Measurements from ENCODE around the gene MRPL20. TPM values are rescaled to one million over a fixed set of nuclear protein-coding genes. Genes with fewer than 3 reads are reported as not detected.
"Not testable (repeated sequence)": the region's sequence is repeated elsewhere in the genome, so short reads cannot be mapped to it uniquely, and the experiment has no call there.

Gene MRPL20
- total RNA-seq, 4 donors from 2014 or later = 83.4 to 122 (median 106) TPM

DNA sequence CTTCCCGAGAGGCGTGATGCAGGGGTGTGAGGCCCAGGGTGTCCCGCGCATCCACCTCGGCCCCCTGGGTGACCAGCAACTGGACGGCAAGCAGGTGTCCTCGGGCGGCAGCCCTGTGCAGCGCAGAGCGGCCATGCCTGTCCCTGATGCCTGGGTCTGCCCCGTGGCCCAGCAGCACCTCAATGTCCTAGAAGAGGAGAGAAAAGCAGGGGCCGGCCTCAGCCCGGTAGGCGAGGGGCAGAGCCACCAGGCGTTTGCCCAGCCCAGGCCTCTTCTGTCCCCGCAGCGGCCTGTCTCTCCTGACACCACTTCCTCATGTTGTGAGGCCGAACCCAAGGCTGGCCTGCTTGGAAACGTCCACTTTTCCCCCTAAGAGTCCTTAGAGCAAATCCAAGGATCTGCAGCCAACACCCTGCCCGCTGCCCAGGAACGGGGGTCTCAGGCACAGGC, 12.3 kb upstream of the MRPL20 start:
- no peak for TF ChIP-seq POLR2A (IDR thresholded peaks at IDR 0.05)
- TF ChIP-seq, protein P1, sequence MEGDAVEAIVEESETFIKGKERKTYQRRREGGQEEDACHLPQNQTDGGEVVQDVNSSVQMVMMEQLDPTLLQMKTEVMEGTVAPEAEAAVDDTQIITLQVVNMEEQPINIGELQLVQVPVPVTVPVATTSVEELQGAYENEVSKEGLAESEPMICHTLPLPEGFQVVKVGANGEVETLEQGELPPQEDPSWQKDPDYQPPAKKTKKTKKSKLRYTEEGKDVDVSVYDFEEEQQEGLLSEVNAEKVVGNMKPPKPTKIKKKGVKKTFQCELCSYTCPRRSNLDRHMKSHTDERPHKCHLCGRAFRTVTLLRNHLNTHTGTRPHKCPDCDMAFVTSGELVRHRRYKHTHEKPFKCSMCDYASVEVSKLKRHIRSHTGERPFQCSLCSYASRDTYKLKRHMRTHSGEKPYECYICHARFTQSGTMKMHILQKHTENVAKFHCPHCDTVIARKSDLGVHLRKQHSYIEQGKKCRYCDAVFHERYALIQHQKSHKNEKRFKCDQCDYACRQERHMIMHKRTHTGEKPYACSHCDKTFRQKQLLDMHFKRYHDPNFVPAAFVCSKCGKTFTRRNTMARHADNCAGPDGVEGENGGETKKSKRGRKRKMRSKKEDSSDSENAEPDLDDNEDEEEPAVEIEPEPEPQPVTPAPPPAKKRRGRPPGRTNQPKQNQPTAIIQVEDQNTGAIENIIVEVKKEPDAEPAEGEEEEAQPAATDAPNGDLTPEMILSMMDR (IDR thresholded peaks at IDR 0.05) = no peak
- intact Hi-C loops (cut with DNase I; ENCODE audit: low total_unique reads) = no loop called here
- no peak overlapping the region for H3K4me3 ChIP-seq (ENCODE audit: low read depth, poor library complexity, severe bottlenecking)
- DNase-seq (ENCODE audit: low spot score in 2 of 2) = no peak
- WGBS, 2 donors = 81 to 82% methylated on average over 8 to 17 of the region's 21 CpGs

DNA sequence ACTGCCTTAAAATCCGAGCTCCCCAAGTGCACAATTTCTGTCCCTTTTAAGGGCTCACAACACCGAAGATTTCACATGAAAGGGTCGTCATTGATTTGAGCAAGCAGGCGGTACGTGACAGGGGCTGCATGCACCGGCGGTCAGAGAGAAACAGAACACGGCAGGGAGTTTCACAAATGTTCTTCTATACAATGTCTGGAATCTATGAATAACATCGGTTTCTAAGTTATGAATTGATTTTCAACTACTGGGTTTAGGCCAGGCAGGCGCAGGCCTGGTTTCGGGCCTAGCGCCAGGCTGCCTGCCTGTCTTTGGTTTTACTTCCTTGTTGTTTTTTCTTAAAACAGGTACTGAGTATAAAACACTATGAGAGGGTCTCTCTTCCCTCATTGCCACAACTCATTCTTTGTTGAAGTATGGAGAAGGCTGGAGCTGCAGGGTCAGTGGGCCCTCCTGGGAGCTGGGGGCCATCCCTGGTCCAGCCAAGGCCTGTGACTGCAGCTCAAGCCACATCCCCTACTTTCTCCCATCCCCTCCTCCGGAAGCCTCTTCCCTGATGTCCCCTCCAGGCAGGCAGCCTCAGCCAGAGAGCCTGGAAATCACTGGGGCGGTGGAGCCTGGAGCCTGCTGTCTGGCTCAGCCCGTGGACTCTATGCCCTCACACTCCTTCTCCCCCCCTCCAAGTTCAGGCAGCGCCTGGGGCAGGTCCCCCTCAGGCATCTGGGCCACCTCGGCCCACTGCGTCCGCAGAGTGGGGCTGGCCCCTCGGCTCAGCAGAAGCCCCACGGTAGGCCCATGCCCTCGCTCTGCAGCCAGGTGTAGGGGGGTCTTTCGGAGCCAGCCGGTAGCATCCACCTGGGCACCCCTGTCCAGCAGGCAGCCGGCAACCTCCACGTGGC, 11.6 kb upstream of the MRPL20 start:
- H3K4me3 ChIP-seq (ENCODE audit: low read depth, poor library complexity, severe bottlenecking) = no peak overlapping the region
- WGBS, 2 donors = 78 to 85% methylated on average over 22 to 24 of the region's 26 CpGs
- intact Hi-C loops (cut with DNase I; ENCODE audit: low total_unique reads) = no loop called here
- TF ChIP-seq, protein P1 (IDR thresholded peaks at IDR 0.05) = no peak
- no peak for TF ChIP-seq POLR2A (IDR thresholded peaks at IDR 0.05)
- DNase-seq (ENCODE audit: low spot score in 2 of 2) = no peak

DNA sequence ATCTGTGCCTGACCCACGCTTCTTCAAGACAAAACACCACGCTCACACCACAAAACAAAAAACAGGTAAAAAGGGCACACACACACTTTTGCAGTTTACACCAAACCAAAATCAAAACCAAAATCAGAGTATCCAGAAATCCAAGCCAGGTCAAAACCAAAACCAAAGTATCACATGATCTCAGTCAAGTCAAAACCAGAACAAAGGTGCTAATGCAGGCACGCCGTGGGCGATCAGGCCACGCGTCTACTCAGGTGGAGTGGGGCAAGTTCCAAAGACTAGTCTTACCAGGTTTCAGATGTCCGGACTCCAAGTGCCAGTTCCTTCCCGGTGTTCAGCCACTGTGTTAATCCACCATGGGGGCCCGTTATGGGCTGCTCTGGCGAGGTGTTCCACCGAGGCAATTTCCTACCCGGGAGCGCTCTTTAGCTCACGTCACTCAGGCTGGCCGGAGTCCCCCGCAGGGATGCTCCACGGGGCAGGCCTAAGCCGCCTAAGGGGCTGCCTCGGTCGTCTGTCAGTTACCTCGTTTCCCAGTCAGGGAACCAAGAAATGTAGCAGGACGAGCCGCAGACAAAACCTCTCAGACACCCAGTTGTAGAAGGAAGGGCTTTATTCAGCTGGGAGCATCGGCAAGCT, 10.9 kb upstream of the MRPL20 start:
- whole genome bisulfite sequencing, 2 donors = 73 to 74% methylated on average over 25 of the region's 25 CpGs
- H3K4me3 ChIP-seq (ENCODE audit: low read depth, poor library complexity, severe bottlenecking); DNase-seq (ENCODE audit: low spot score in 2 of 2); intact Hi-C loops (cut with DNase I; ENCODE audit: low total_unique reads): not testable (repeated sequence)

DNA sequence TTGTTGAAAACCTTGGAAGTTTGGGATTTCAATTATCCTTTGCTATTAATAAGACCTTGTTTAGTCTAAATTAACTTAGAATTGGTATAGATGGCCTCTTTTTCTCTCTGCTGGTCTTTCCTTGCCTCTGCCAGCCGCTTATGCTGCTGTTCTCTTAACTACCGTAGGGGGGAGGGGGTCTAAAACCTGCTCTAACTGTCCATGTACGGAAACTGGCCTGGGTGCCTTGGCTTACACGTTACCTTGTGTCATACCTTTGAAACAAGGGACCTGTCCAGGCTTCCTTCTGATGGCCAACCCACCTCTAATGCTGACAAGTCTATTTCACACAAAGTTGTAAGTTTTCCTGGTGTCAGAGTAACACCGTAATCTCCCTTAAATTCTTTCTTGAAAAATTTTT, 10.3 kb upstream of the MRPL20 start:
- WGBS, 2 donors = 77 to 81% methylated on average over 5 of the region's 5 CpGs
- H3K4me3 ChIP-seq (ENCODE audit: low read depth, poor library complexity, severe bottlenecking); intact Hi-C loops (cut with DNase I; ENCODE audit: low total_unique reads); DNase-seq (ENCODE audit: low spot score in 2 of 2): not testable (repeated sequence)

DNA sequence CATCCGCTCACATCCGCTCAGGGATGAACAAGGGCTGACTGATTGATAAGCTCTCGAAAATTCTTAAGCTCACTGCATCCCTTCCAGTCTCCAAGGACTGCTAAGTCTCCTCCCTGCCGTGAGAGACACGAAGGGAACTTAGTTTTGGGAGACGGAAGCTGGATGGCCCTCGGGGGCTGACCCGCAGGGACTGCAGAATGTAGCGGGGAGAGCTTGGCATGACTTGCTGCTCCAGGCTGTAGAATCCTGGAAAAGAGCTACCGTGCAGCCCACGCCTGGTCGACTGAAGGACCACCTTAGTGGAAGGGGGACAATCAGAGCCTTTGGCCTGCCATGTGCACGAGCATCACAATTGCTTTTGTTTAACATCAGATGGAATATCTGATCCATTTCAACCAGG, 8.7 kb upstream of the MRPL20 start:
- intact Hi-C loops (cut with DNase I; ENCODE audit: low total_unique reads) = no loop called here
- TF ChIP-seq POLR2A (IDR thresholded peaks at IDR 0.05) = no peak
- TF ChIP-seq, protein P1 (IDR thresholded peaks at IDR 0.05) = no peak
- no peak overlapping the region for H3K4me3 ChIP-seq (ENCODE audit: low read depth, poor library complexity, severe bottlenecking)
- WGBS, 2 donors = 78 to 80% methylated on average over 13 of the region's 13 CpGs
- DNase-seq (ENCODE audit: low spot score in 2 of 2) = no peak

DNA sequence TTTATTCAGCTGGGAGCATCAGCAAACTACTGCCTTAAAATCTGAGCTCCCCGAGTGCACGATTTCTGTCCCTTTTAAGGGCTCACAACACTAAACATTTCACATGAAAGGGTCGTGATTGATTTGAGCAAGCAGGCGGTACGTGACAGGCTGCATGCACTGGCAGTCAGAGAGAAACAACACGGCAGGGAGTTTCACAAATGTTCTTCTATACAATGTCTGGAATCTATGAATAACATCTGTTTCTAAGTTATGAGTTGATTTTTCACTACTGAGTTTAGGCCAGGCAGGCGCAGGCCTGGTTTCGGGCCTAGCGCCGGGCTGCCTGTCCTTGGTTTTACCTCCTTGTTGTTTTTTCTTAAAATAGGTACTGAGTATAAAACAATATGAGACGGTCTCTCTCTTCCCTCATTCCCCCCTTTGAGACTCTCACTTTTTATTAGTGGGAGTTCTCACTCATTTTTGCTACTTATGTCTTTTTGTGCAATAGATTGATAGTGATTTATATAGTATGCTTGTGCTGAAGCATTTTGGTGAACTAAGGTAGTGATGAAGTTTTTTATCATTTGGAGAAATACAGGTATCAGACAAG, 5.3 kb upstream of the MRPL20 start:
- H3K4me3 ChIP-seq (ENCODE audit: low read depth, poor library complexity, severe bottlenecking); DNase-seq (ENCODE audit: low spot score in 2 of 2); intact Hi-C loops (cut with DNase I; ENCODE audit: low total_unique reads): not testable (repeated sequence)
- WGBS, 2 donors = 72 to 84% methylated on average over 11 of the region's 11 CpGs

DNA sequence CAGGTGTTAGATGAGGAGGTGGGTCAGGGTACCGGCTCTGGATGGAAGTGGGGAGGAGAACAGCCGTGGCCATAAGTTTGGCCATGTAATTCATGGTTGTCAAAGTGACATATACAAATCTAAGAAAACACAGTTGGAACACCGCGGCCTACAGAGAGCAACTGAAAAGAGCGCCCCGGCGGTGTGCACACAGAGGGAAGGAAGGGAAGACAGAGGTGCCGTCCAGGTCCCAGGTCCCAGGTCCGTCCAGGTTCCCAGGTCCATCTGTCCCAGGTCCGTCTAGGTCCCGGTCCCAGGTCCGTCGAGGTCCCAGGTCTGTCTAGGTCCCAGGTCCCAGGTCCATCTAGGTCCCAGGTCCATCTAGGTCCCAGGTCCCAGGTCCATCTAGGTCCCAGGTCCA, 4.5 kb upstream of the MRPL20 start:
- intact Hi-C loops (cut with DNase I; ENCODE audit: low total_unique reads) = no loop called here
- TF ChIP-seq, protein P1 (IDR thresholded peaks at IDR 0.05) = no peak
- TF ChIP-seq POLR2A (IDR thresholded peaks at IDR 0.05) = no peak
- H3K4me3 ChIP-seq (ENCODE audit: low read depth, poor library complexity, severe bottlenecking) = no peak overlapping the region
- no peak for DNase-seq (ENCODE audit: low spot score in 2 of 2)
- WGBS, 2 donors = 97 to 98% methylated on average over 13 of the region's 13 CpGs

DNA sequence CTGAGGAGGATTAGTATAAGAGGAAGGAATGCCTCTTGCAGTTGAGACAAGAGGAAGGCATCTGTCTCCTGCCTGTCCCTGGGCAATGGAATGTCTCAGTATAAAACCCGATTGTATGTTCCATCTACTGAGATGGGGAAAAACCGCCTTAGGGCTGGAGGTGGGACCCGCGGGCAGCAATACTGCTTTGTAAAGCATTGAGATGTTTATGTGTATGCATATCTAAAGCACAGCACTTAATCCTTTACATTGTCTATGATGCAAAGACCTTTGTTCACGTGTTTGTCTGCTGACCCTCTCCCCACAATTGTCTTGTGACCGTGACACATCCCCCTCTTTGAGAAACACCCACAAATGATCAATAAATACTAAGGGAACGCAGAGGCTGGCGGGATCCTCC, 3.1 kb upstream of the MRPL20 start:
- DNase-seq (ENCODE audit: low spot score in 2 of 2); intact Hi-C loops (cut with DNase I; ENCODE audit: low total_unique reads); H3K4me3 ChIP-seq (ENCODE audit: low read depth, poor library complexity, severe bottlenecking): not testable (repeated sequence)
- WGBS, 2 donors = 62 to 64% methylated on average over 8 of the region's 8 CpGs
